ENCODE measurements around the gene C12orf75.

GRCh38 chr12:105285378-105285777, 45.1 kb upstream of the C12orf75 start:
- TF ChIP-seq TAF1 (IDR thresholded peaks at IDR 0.05; ENCODE audit: borderline replicate concordance, insufficient read depth, low read length) (no peak), SIN3A (IDR thresholded peaks at IDR 0.05; ENCODE audit: borderline replicate concordance, insufficient read depth, low read length) (no peak), POLR2AphosphoS5 (IDR thresholded peaks at IDR 0.05; ENCODE audit: low read depth, low read length) (no peak)

Data from PFSK-1 (cell line).